AG20443 (cell line): ENCODE results near the gene TTBK2.

Source experiments
- DNase-seq: peaks from one replicate; pipeline ENCODE4 v3.0.0; 2012; ENCODE audit warnings: low spot score, mixed read lengths

Gene TTBK2

GRCh38 chr15:42726114-42726513 is 194.5 kb downstream of the TTBK2 start:
- no peak for DNase-seq

- DNase-seq, result no peak
Measured at GRCh38 chr15:42725331-42725903, 195.2 kb downstream of the TTBK2 start.

GRCh38 chr15:42724276-42724675 is 196.3 kb downstream of the TTBK2 start:
- DNase-seq, result no peak

GRCh38 chr15:42723068-42723467 is 197.5 kb downstream of the TTBK2 start:
- no peak for DNase-seq

- no peak for DNase-seq
Measured at GRCh38 chr15:42721916-42722315, 198.7 kb downstream of the TTBK2 start.

- DNase-seq, result no peak
Measured at GRCh38 chr15:42721016-42721415, 199.6 kb downstream of the TTBK2 start.

GRCh38 chr15:42720071-42720470 is 200.5 kb downstream of the TTBK2 start:
- no peak for DNase-seq

GRCh38 chr15:42719043-42719442 is 201.5 kb downstream of the TTBK2 start:
- no peak for DNase-seq

- DNase-seq, result peak; percentile 44
Measured at GRCh38 chr15:42716626-42717025, 204.0 kb downstream of the TTBK2 start.

GRCh38 chr15:42716125-42716524 is 204.5 kb downstream of the TTBK2 start:
- DNase-seq, result peak; percentile 2

- no peak for DNase-seq
Measured at GRCh38 chr15:42712584-42712983, 208.0 kb downstream of the TTBK2 start.

- DNase-seq, result no peak
Measured at GRCh38 chr15:42711746-42712145, 208.8 kb downstream of the TTBK2 start.

- DNase-seq, result peak; percentile 8
Measured at GRCh38 chr15:42710662-42711061, 209.9 kb downstream of the TTBK2 start.

- no peak for DNase-seq
Measured at GRCh38 chr15:42707873-42708544, 212.6 kb downstream of the TTBK2 start.

- peak; percentile 6 for DNase-seq
Measured at GRCh38 chr15:42707068-42707467, 213.5 kb downstream of the TTBK2 start.

GRCh38 chr15:42705336-42705735 is 215.2 kb downstream of the TTBK2 start:
- DNase-seq, result no peak

GRCh38 chr15:42704492-42704926 is 216.1 kb downstream of the TTBK2 start:
- peak; percentile 83 for DNase-seq

GRCh38 chr15:42696626-42697025 is 224.0 kb downstream of the TTBK2 start:
- peak; percentile 2 for DNase-seq

GRCh38 chr15:42695527-42696071 is 225.0 kb downstream of the TTBK2 start:
- DNase-seq, result no peak

- DNase-seq, result peak; percentile 5
Measured at GRCh38 chr15:42694398-42694797, 226.2 kb downstream of the TTBK2 start.

GRCh38 chr15:42693942-42694341 is 226.6 kb downstream of the TTBK2 start:
- DNase-seq, result no peak

GRCh38 chr15:42693496-42693895 is 227.1 kb downstream of the TTBK2 start:
- DNase-seq, result no peak

- peak; percentile 7 for DNase-seq
Measured at GRCh38 chr15:42692997-42693396, 227.6 kb downstream of the TTBK2 start.

- no peak for DNase-seq
Measured at GRCh38 chr15:42692536-42692935, 228.0 kb downstream of the TTBK2 start.
